ENCODE measurements around the gene CXCL9.
"Not testable (repeated sequence)": the region's sequence is repeated elsewhere in the genome, so short reads cannot be mapped to it uniquely, and the experiment has no call there.

GRCh38 chr4:76043306-76043705 lies 36.0 kb upstream of the CXCL9 start:
- TF ChIP-seq CTCF, POLR2AphosphoS5 (IDR thresholded peaks at IDR 0.05): not testable (repeated sequence)

Data from gastroesophageal sphincter (tissue), 3 donors.